GM18507 (cell line): Measurements from ENCODE around the gene MYPN.

Experiments
- DNase-seq: peaks from one replicate; pipeline ENCODE4 v3.0.0; 2011; ENCODE audit warnings: low read depth; ENCODE audit not compliant: insufficient read length; ENCODE audit errors: extremely low spot score
- FAIRE-seq: peaks from 2 replicates; lab custom pipeline; 2011; peaks lifted over from hg19 to GRCh38; lab: Jason Lieb, UNC

MYPN gene

DNA sequence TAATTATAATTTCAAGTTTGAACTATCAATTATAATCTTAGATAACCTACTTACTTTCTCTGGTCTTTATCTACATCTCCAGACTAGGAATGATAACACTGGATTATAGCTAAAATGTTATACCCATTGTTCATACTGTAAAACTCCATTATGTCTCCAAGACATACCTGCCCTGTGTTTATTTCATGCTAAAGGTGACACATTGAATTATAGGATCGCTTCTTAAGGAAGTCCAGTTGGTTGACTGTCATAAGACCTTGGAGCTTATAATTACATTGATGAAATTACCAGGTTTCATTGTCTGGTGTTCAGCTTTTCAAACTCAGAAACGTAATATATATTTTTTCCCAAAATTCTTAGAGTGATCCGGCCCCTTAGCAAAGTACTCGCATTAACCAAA is 18.7 kb upstream of the MYPN start:
- no peak for DNase-seq
- no peak for FAIRE-seq

DNA sequence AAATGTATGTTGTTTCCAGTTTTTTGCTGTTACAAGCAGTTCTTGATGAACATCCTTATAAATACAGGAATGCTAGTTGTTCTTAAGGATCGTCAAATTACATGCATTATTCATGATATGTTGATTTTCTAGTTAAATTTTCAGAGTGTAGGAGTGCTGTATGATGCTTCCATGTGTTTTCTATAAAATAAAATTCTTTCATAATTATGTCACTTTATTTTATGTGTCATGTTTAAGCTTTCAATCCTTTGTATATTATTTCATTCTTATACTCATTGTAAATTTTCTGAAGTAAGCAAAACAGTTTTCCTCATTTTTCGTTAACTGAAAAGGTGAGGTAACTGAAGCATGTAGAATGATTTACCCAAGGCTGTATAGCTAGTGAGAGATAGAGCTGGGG is 16.8 kb upstream of the MYPN start:
- FAIRE-seq (no peak), DNase-seq (no peak)

GRCh38 chr10:68095153-68095552 is 14.1 kb upstream of the MYPN start:
- no peak for FAIRE-seq
- no peak for DNase-seq

DNA sequence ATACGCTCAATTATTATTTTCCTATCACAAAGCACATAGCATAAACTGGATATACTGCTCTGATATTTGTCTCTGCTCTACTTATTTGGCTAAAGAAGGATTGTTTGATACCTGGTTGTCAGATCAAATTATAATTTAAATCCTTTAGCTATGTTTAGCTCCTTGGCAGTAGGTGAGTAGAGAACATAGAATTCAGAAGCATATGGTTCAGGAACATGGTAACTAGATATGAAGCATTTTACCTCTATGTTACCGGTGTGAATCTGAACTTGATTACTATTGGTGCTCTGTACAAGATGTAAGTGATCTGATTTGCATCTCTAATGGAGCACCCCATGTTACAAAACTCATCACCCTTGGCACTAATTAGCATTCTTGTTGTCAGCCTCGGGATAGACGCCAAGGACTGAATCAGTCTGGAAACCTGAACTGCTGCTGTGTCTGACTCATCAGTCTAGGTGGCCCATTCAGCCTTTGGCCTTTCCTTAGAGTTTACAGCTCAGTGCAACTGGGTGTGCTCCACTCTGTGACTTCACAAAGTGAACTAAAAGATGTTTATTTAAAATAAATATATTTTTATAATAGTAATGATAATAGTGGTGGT is 12.3 kb upstream of the MYPN start:
- DNase-seq = no peak
- FAIRE-seq = no peak

DNA sequence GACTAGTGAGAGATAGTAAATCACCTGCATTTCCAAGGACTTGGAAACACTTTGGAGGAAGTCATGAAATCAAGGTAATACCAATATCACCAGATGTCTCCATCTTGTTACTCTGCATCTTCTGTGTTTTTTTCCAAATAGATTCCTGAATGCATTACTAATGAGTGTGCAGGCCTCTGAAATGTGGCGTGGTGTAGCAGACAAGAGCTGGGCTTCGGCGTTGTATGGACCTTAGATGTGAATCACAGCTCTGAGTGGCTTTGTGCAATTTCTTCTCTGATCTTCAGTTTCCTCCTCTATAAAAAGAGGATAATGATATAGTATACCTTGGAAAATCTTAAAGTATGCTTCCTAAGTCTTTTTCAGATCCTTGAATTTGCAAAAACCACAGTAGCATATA is 9.6 kb upstream of the MYPN start:
- no peak for FAIRE-seq
- no peak for DNase-seq

GRCh38 chr10:68101066-68101465 is 8.2 kb upstream of the MYPN start:
- DNase-seq (no peak), FAIRE-seq (no peak)

GRCh38 chr10:68103261-68103878 is 5.9 kb upstream of the MYPN start:
- FAIRE-seq = no peak
- DNase-seq = no peak

DNA sequence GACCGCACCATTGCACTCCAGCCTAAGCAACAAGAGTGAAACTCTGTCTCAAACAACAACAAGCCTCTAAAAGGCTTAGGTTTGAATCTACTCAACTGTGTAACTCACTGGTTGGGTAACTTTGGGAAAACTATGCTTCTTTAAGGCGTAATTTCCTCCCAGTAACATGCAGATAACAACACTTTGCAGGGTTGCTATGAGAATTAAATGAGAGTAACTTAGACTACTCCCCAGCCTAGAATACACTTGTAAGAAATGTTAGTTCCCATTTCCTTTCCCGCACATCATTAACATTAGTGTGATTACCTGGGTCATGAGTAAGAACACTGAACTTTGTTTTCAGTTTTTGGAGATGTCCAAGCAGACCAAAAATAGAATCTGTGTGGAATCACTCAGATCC is 5.4 kb upstream of the MYPN start:
- FAIRE-seq = no peak
- no peak for DNase-seq

GRCh38 chr10:68105820-68106219 is 3.5 kb upstream of the MYPN start:
- no peak for DNase-seq
- no peak for FAIRE-seq

- FAIRE-seq (no peak), DNase-seq (no peak)
Measured at GRCh38 chr10:68106656-68107055, 2.6 kb upstream of the MYPN start.

- no peak for DNase-seq
- no peak for FAIRE-seq
Measured at GRCh38 chr10:68107651-68108050, 1.6 kb upstream of the MYPN start.

GRCh38 chr10:68108051-68108450 is 1.2 kb upstream of the MYPN start:
- FAIRE-seq (no peak), DNase-seq (no peak)

GRCh38 chr10:68108653-68109052 is 635 bp upstream of the MYPN start:
- FAIRE-seq (no peak), DNase-seq (no peak)

DNA sequence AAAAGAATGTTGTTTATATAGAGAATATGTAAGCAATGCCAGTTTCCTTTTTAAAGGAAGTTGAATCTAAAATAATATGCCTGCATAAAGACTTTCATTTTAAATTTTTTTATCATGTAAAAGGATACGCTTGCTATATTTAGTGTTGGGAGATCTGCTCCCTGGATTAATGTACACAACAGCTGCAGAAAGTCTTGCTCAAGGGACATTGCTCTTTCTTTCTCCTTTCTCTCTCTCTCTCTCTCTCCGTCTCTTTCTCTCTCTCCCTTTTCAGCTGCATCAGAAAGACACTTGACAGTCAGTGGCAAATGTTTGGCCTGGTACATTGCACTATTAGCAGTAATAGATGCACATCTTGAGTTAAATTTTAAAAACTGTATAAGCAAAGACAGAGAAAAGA is 739 bp downstream of the MYPN start:
- FAIRE-seq = no peak

GRCh38 chr10:68111584-68111983 is 2.3 kb downstream of the MYPN start:
- no peak for FAIRE-seq
- no peak for DNase-seq

More for the DNA sequence above, 739 bp downstream of the MYPN start:
- DNase-seq = no peak

GRCh38 chr10:68112837-68113236 is 3.5 kb downstream of the MYPN start:
- FAIRE-seq (no peak), DNase-seq (no peak)

DNA sequence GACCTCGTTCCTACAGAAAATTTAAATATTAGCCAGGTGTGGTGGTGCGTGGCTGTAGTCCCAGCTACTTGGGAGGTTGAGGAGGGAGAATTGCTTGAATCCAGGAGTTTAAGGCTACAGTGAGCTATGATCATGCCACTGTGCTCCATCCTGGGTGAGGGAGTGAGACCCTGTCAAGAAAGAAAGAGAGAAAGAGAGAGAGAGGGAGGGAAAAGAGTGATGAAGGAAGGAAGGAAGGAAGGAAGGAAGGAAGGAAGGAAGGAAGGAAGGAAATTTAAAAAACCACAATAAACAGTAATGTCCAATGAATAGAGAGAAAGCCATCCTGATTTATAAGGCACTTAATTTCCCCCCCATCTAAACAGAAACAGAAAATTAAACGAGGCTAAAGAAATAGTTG is 9.4 kb downstream of the MYPN start:
- DNase-seq (no peak), FAIRE-seq (no peak)

DNA sequence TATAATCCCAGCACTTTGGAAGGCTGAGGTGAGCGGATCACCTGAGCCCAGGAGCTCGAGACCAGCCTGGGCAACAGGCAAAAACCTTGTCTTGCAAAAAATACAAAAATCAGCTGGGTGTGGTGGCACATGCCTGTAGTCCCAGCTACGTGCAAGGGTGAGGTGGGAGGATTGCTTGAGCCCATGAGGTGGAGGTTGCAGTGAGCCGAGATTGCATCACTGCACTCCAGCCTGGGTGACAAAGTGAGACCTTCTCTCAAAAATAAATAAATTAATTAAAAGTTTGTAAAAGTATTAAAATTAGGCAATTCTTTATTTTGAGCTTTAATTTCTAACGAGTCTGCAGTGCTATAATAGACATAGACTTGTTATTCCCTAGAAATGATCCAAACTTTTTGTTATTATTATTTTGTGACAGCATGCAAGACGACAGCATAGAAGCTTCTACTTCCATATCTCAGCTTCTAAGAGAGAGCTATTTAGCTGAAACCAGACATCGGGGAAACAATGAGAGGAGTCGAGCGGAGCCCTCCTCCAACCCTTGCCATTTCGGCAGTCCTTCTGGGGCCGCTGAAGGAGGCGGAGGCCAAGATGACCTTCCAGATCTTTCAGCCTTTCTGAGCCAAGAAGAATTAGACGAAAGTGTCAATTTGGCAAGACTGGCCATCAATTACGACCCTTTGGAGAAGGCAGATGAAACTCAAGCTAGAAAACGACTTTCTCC is 11.9 kb downstream of the MYPN start:
- DNase-seq (no peak), FAIRE-seq (no peak)

DNA sequence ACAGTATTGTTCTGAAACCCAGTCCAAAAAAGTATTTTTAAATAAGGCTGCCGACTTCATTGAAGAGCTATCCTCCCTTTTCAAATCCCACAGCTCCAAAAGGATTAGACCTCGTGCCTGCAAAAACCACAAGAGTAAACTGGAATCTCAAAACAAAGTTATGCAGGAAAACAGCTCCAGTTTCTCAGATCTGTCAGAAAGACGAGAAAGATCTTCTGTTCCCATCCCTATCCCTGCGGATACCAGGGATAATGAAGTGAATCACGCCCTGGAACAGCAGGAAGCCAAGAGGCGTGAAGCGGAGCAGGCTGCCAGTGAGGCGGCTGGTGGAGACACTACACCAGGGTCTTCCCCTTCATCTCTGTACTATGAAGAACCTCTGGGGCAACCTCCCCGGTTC is 12.6 kb downstream of the MYPN start:
- no peak for FAIRE-seq
- DNase-seq = no peak

DNA sequence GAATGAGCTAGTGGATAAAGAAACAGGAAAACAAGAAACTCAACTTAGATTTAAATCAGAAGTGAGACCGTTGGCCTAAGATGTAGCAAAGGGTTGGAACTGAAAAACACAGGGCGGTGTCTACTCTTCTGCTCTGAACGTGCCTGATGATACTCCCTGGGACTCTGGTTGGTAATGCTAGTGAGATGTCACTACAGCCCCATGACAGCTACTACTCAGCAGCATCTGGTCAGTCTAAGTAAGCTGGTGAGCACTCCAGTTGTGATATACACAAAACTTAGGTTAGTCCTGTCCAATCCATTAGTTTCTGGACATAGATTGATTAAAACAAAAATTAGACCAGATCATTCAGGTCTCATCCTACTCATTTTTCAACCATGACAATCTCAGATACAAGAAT is 15.4 kb downstream of the MYPN start:
- FAIRE-seq (no peak), DNase-seq (no peak)

DNA sequence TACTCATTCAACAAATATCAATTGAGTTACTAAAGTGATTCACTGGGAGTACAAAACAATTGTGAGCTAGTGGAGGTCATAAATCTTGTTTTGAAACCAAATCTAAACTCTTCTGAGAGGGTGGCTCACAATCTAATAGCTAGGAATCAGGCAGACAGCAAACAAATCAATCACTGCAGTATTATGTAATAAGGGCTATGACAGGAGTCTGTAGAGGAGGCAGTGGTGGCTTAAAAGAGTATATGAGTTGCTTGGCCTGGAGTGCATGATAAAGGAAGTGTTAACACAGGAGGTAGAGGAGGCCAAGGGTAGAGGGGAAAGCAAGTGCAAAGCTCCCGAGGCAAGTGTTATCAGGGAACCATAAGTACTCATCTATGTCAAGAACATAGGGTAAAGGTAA is 16.5 kb downstream of the MYPN start:
- DNase-seq = no peak
- no peak for FAIRE-seq
